Psoas muscle (tissue), 8 donors: Measurements from ENCODE around the gene RTL10. TPM values are rescaled to one million over a fixed set of nuclear protein-coding genes. Genes with fewer than 3 reads are reported as not detected.

Experiments used
- ATAC-seq, 4 donors: fragments of 200-7000 bp; cut with Tn5 transposase; one replicate each; pipeline ENCODE4 v1.9.1; 2020; ENCODE audit warnings: moderate library complexity in 3 of 4, mild to moderate bottlenecking in 2 of 4
- DNase-seq, 2 donors: peaks; one replicate each; pipeline ENCODE4 v3.0.0-alpha.2; 2020
- H3K27ac ChIP-seq: fragments of 200-600 bp; one replicate; pipeline ENCODE4 v1.8.0; 2022
- H3K27me3 ChIP-seq, 3 donors: fragments of 200-600 bp in 1 of 3; one replicate each; pipeline versions ENCODE4 v1.6.1 to v1.8.0; 2013 to 2022; ENCODE audit warnings: low read length in 2 of 3, mild to moderate bottlenecking in 2 of 3, moderate library complexity in 1 of 3; ENCODE audit not compliant: insufficient read depth in 3 of 3
- H3K36me3 ChIP-seq, 2 donors: fragments of 200-600 bp in 1 of 2; one replicate each; pipeline versions ENCODE4 v1.6.1 to v1.8.0; 2013 to 2022; ENCODE audit warnings: low read depth in 1 of 2, mild to moderate bottlenecking in 1 of 2, moderate library complexity in 1 of 2; ENCODE audit not compliant: insufficient read depth in 1 of 2
- H3K4me1 ChIP-seq: fragments of 200-600 bp; one replicate; pipeline ENCODE4 v1.8.0; 2022
- H3K4me3 ChIP-seq: fragments of 200-600 bp; one replicate; pipeline ENCODE4 v1.8.0; 2022; ENCODE audit warnings: mild to moderate bottlenecking
- H3K9me3 ChIP-seq: fragments of 200-600 bp; one replicate; pipeline ENCODE4 v1.8.0; 2022
- CTCF ChIP-seq: fragments of 200-600 bp; IDR thresholded peaks from one replicate; pipeline ENCODE4 v1.8.0; 2022; ENCODE audit warnings: antibody characterized with exemption
- WGBS, 3 donors: extraction: QIAGEN DNeasy Blood & Tissue Kit; methylation state at CpG; one replicate each; pipeline versions ENCODE4 v1.1.6 to v1.1.7; 2013; 5-methylcytosine and 5-hydroxymethylcytosine counted together
- intact Hi-C, 2 donors: fragments of 100-400 bp; cut with DNase I; formaldehyde crosslinking; loops; one replicate each; pipeline versions ENCODE4 v1.11.0 to v1.14.2; 2022
- polyA plus RNA-seq, 3 donors: library from polyadenylated mRNA; stranded (reverse); fragments of 200-250 nt; gene quantifications; one replicate each; pipeline ENCODE4 v1.2.3, GENCODE V29; 2013
- total RNA-seq, 4 donors: library from RNA; stranded (reverse); fragmentation: NEBNext Ultra II Directional in 2 of 4; extraction: Animal tissue kit (Norgen Biotek cat#: 25700) in 2 of 4; gene quantifications; one replicate each; pipeline versions ENCODE4 v1.2.1 to v1.2.4, GENCODE V29; 2021 to 2023
- donor health status: healthy with polysubstance abuse.
- donor health status: DM: no; HTN: no; CAD: no; lungs with moderate emphysema.
- donor health status: Bipolar disorder and iron deficiency.
- donor health status: healthy.
- donor health status: DM: yes; HTN: yes; CAD: no.
- donor health status: DM: no; HTN: no; CAD: no.
- donor health status: DM: no; HTN: no; CAD: no.
- donor health status: DM: yes; HTN: yes; CAD: no.

Gene RTL10
- total and polyA plus RNA-seq, 7 donors = 5.3 to 9.7 (median 7.9) TPM

DNA sequence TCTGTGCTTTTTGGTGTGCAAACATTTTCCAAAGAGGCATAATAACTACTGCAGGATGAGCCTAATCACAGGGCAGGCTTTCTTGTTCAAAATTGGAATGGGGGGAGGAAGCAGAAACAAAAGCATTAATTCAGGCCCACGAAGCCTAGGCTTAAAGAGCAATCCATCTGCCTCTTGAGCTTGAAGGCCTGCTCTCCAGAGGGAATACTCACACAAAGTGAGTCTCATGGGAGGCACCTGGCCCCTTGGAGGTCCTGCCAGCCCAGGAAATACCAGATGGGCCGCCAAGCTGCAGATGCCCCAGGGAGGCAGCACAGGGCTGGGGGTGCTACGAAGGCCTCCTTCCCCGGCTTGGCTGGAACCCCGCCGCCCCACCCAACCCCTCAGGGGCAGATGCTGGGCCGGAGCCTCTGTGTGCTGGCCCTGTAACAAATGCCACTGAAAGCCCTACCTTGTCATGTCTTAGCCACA is 47.6 kb upstream of the RTL10 start:
- H3K27ac ChIP-seq = no peak overlapping the region
- TF ChIP-seq CTCF = no peak
- no peaks in the 10 kb centered on the region for H3K4me1 ChIP-seq
- no peaks in the 10 kb centered on the region for H3K9me3 ChIP-seq
- peaks cover 0 to 43% of the 10 kb centered on the region in 2 donors for H3K36me3 ChIP-seq
- intact Hi-C loops = no loop called here
- H3K4me3 ChIP-seq = no peak overlapping the region
- ATAC-seq = no peak
- H3K27me3 ChIP-seq = no peaks in the 10 kb centered on the region
- no peak for DNase-seq
- 75 to 80% (median 75%) methylated on average over 7 of the region's 7 CpGs for WGBS, 3 donors

DNA sequence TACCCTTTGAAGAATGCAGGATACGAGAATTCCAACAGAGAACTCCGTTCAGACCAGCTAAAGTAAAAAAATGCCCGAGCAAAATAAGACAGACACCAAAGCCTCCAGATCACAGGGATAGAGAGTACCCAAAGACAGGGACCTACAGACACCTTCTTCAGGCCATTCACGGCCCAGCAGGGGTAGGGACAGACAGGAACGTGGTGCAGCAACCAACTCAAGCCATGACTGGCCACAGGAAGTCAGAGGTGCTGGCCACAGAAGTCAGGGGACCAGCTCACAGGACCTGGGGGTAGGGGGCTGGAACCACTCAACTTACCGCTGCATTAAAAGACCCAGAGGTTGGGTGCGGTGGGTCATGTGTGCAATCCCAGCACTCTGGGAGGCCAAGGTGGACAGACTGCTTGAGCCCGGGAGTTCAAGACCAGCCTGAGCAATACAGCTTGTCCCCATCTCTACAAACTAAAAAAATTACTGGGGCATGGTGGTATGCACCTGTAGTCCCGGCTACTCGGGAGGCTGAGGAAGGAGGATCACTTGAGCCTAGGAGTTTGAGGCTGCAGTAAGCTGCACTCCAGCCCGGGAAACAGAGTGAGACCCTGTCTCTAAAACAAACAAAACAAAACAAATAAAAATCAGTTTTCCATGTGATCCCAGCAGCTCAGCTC is 47.0 kb upstream of the RTL10 start:
- intact Hi-C loops = no loop called here
- DNase-seq = no peak
- 91 to 92% (median 92%) methylated on average over 11 of the region's 11 CpGs for WGBS, 3 donors
- Histone ChIP-seq H3K4me1 (no peaks in the 10 kb centered on the region), H3K9me3 (no peaks in the 10 kb centered on the region), H3K27me3 (no peaks in the 10 kb centered on the region), H3K27ac (no peak overlapping the region), H3K4me3 (no peak overlapping the region), H3K36me3 (peaks cover 0 to 48% of the 10 kb centered on the region in 2 donors)
- no peak for ATAC-seq
- no peak for TF ChIP-seq CTCF

GRCh38 chr22:19900707-19901436 is 46.2 kb upstream of the RTL10 start:
- H3K4me3 ChIP-seq = no peak overlapping the region
- 87 to 91% (median 88%) methylated on average over 13 of the region's 13 CpGs for WGBS, 3 donors
- H3K27ac ChIP-seq = no peak overlapping the region
- intact Hi-C loops = no loop called here
- H3K27me3 ChIP-seq = no peaks in the 10 kb centered on the region
- TF ChIP-seq CTCF = no peak
- ATAC-seq (no peak), DNase-seq (no peak)
- no peaks in the 10 kb centered on the region for H3K4me1 ChIP-seq
- H3K9me3 ChIP-seq = no peaks in the 10 kb centered on the region
- H3K36me3 ChIP-seq = peaks cover 0 to 44% of the 10 kb centered on the region in 2 donors

DNA sequence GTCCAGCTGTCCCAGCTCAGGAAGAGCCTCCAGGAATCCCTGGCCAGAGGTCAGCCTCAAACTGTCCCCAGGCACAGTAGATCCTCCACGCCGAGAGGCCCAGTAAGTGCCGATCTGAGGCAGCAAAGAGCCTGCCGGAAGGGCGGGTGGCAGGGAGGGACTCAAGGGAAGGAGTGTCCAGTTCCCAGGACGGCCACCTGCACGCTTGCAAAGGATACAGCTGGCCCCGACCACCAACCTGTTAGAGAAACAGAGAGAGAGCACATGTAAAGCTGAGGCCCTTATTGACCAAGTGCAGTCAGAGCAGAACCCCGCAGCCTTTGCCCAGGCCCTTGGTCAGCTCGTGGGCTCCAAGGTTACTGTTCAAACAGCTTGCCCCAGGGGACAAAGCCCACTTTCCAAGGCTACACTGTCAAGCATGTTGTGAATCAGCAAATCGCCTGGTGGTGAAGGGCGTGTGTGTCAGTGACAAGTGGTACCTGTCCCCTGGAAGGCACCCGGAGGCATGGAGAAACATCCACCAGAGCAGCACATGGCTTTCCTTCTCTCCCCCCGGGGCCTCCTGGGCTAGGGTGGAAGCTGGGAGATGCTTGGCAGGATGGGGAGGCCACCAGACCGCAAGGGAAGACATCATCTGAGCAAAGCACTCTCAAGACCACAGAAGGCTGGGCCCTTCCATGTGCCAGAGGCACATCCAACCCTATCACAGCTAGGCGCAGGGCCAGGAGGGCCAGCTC is 44.3 kb upstream of the RTL10 start:
- WGBS, 3 donors = 86 to 89% (median 87%) methylated on average over 16 of the region's 16 CpGs

More for the DNA sequence above, 44.3 kb upstream of the RTL10 start:
- no peaks in the 10 kb centered on the region for H3K9me3 ChIP-seq
- H3K27ac ChIP-seq = no peak overlapping the region
- no peak for TF ChIP-seq CTCF
- no peak for ATAC-seq
- no peak for DNase-seq
- no peak overlapping the region for H3K4me3 ChIP-seq
- H3K27me3 ChIP-seq = no peaks in the 10 kb centered on the region
- H3K4me1 ChIP-seq = no peaks in the 10 kb centered on the region
- H3K36me3 ChIP-seq = peaks cover under 1 to 57% of the 10 kb centered on the region in 2 donors
- intact Hi-C loops = no loop called here
